A549 (cell line): Measurements from ENCODE around the gene TMEM184C. TPM values are rescaled to one million over a fixed set of nuclear protein-coding genes. Genes with fewer than 3 reads are reported as not detected.

Experiments
- ATAC-seq, 2 experiments: fragments of 200-7000 bp in 1 of 2; fragments of >200 bp in 1 of 2; cut with Nextera tagmentation in 1 of 2; cut with Tn5 transposase in 1 of 2; 3 replicates each; pipeline versions ENCODE4 v1.8.0 to v1.9.1; 2018 to 2020; ENCODE audit warnings: mild to moderate bottlenecking in 1 of 2, moderate library complexity in 1 of 2
- CTCF ChIA-PET: fragments of 300-600 bp; sonication (Branson Sonifier 250); formaldehyde crosslinking; extraction: SDS; loops from one replicate; lab custom pipeline; 2021; ENCODE audit warnings: antibody characterized with exemption, inconsistent platforms; lab: Yijun Ruan, JAX
- POLR2A ChIA-PET: fragments of 350-600 bp; formaldehyde crosslinking; extraction: SDS; loops from one replicate; lab custom pipeline; 2021; ENCODE audit warnings: antibody characterized with exemption, inconsistent platforms; lab: Yijun Ruan, JAX
- DNase-seq, 2 experiments: peaks; one replicate each; pipeline versions ENCODE4 v3.0.0 to v3.0.0-alpha.2; 2011 to 2016; ENCODE audit warnings: low read depth in 1 of 2, low spot score in 1 of 2
- FAIRE-seq: peaks from 2 replicates; lab custom pipeline; 2011; peaks lifted over from hg19 to GRCh38; lab: Jason Lieb, UNC
- H3K27ac ChIP-seq, 2 experiments: fragments of >200 bp; sonication (Bioruptor Twin); formaldehyde crosslinking; 3 replicates each; pipeline ENCODE4 v1.5.1; 2016 to 2017
- H3K4me1 ChIP-seq: fragments of >200 bp; sonication (Bioruptor Twin); formaldehyde crosslinking; 3 replicates; pipeline ENCODE4 v1.6.1; 2016
- H3K4me2 ChIP-seq: fragments of >200 bp; sonication (Bioruptor Twin); formaldehyde crosslinking; 3 replicates; pipeline ENCODE4 v1.6.1; 2016
- H3K4me3 ChIP-seq: fragments of >200 bp; sonication (Bioruptor Twin); formaldehyde crosslinking; 3 replicates; pipeline ENCODE4 v1.5.1; 2016
- H3K9me3 ChIP-seq: fragments of >200 bp; sonication (Bioruptor Twin); formaldehyde crosslinking; 3 replicates; pipeline ENCODE4 v1.6.1; 2016
- BHLHE40 ChIP-seq: IDR thresholded peaks from 2 replicates; pipeline ENCODE4 v1.6.1; 2012; ENCODE audit warnings: low read depth, low read length, inconsistent platforms
- CEBPB ChIP-seq, 2 experiments: fragments of >200 bp in 1 of 2; sonication (Bioruptor Twin) in 1 of 2; formaldehyde crosslinking in 1 of 2; IDR thresholded peaks; 2 replicates each; pipeline ENCODE4 v1.6.1; 2012 to 2016
- EHF ChIP-seq: fragments of 250-450 bp; sonication (Bioruptor Pico); IDR thresholded peaks from 2 replicates; pipeline ENCODE4 v1.5.0; 2020; ENCODE audit warnings: mild to moderate bottlenecking
- EP300 ChIP-seq, 2 experiments: fragments of >200 bp; sonication (Bioruptor Twin); formaldehyde crosslinking; IDR thresholded peaks; 2 replicates in 1 of 2; 3 replicates in 1 of 2; pipeline ENCODE4 v1.6.1; 2016 to 2017
- HDAC2 ChIP-seq: fragments of 200-600 bp; sonication (generic); IDR thresholded peaks from 2 replicates; pipeline ENCODE4 v1.6.1; 2016
- JUN ChIP-seq, 2 experiments: fragments of >200 bp; sonication (Bioruptor Twin); formaldehyde crosslinking; IDR thresholded peaks; 2 replicates in 1 of 2; 3 replicates in 1 of 2; pipeline ENCODE4 v1.6.1; 2016 to 2017
- JUNB ChIP-seq: fragments of >200 bp; sonication (Bioruptor Twin); formaldehyde crosslinking; IDR thresholded peaks from 2 replicates; pipeline ENCODE4 v1.6.1; 2016
- KDM5A ChIP-seq: fragments of 200-600 bp; sonication (generic); IDR thresholded peaks from 2 replicates; pipeline ENCODE4 v1.6.1; 2016; ENCODE audit warnings: antibody characterized with exemption, mild to moderate bottlenecking
- MAFK ChIP-seq: fragments of 450-650 bp; IDR thresholded peaks from 2 replicates; pipeline ENCODE4 v1.6.1; 2014; ENCODE audit not compliant: partially characterized antibody
- MYC ChIP-seq: IDR thresholded peaks from 2 replicates; pipeline ENCODE4 v1.6.1; 2012; ENCODE audit warnings: mild to moderate bottlenecking, inconsistent platforms, low read length, improper control_type of control experiment, borderline replicate concordance
- NFE2L2 ChIP-seq: fragments of 150-350 bp; conservative IDR thresholded peaks from 2 replicates; pipeline ENCODE4 v1.6.1; 2014; ENCODE audit warnings: low read length
- NR3C1 ChIP-seq: fragments of >200 bp; sonication (Bioruptor Twin); formaldehyde crosslinking; IDR thresholded peaks from 3 replicates; pipeline ENCODE4 v1.6.1; 2017
- POLR2A ChIP-seq: IDR thresholded peaks from 2 replicates; pipeline ENCODE4 v1.6.1; 2012; ENCODE audit warnings: mild to moderate bottlenecking, low read length
- RARB ChIP-seq: fragments of 250-450 bp; sonication (Bioruptor Pico); IDR thresholded peaks from 2 replicates; pipeline ENCODE4 v1.8.0; 2021; ENCODE audit warnings: mild to moderate bottlenecking, moderate library complexity
- SMC3 ChIP-seq: fragments of >200 bp; sonication (Bioruptor Twin); formaldehyde crosslinking; IDR thresholded peaks from 3 replicates; pipeline ENCODE4 v1.6.1; 2018; ENCODE audit warnings: inconsistent platforms
- TP53 ChIP-seq: fragments of 250-450 bp; sonication (Bioruptor Pico); IDR thresholded peaks from 2 replicates; pipeline ENCODE4 v1.5.0; 2021; ENCODE audit warnings: mild to moderate bottlenecking, moderate library complexity
- ZSCAN20 ChIP-seq: fragments of 250-450 bp; sonication (Bioruptor Pico); IDR thresholded peaks from 2 replicates; pipeline ENCODE4 v1.8.0; 2022; ENCODE audit warnings: mild to moderate bottlenecking, moderate library complexity
- WGBS: methylation state at CpG from one replicate; pipeline ENCODE4 v1.1.6; 2017; ENCODE audit errors: missing lambda C conversion rate; 5-methylcytosine and 5-hydroxymethylcytosine counted together
- polyA plus RNA-seq, 4 experiments: library from polyadenylated mRNA; depleted of rRNA in 3 of 4; stranded (reverse); fragments of >200 nt; fragmentation: RNase III in 1 of 4; extraction: RNeasy Plus Mini Kit Qiagen cat#74134 plus additional on column Dnase treatment in 1 of 4; gene quantifications; 2 replicates in 3 of 4; 3 replicates in 1 of 4; pipeline ENCODE4 v1.2.3, GENCODE V29; 2011 to 2017
- TF ChIP-seq, protein P1 (sequence below): fragments of >200 bp; sonication (Bioruptor Twin); formaldehyde crosslinking; IDR thresholded peaks from 2 replicates; pipeline ENCODE4 v1.6.1; 2016
- TF ChIP-seq, protein P2 (sequence below): fragments of 200-600 bp; sonication (generic); IDR thresholded peaks from 2 replicates; pipeline ENCODE4 v1.6.1; 2016; ENCODE audit warnings: antibody characterized with exemption, mild to moderate bottlenecking, moderate library complexity
- TF ChIP-seq, protein P3 (sequence below): IDR thresholded peaks from 2 replicates; pipeline ENCODE4 v1.6.1; 2012
- TF ChIP-seq, protein P4 (sequence below): fragments of >200 bp; sonication (Bioruptor Twin); formaldehyde crosslinking; IDR thresholded peaks from 3 replicates; pipeline ENCODE4 v1.6.1; 2016

TMEM184C gene
- polyA plus RNA-seq, 2 of the 4 experiments (the other 2 are of a cell fraction) = 17.6 to 25.2 TPM

DNA sequence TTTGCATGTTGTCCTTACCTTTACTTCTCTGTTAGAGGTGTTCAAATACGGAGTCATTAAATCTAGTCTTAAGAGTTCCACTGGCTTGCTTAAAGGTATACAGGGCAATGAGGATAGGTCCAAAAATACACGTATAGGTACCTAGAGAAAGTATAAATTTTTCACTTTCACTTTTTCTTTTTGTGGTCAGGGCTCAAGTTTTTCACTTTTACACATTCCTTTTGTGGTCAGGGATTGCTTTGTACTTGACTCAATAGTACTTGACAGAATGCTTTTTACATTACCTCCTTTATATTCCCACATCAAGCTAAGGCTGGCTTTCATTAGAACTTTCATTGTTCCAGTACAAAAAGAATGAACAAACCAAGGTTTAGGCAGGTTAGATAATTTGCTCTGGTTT, 21.7 kb downstream of the TMEM184C start:
- ATAC-seq (no peak), FAIRE-seq (no peak)

DNA sequence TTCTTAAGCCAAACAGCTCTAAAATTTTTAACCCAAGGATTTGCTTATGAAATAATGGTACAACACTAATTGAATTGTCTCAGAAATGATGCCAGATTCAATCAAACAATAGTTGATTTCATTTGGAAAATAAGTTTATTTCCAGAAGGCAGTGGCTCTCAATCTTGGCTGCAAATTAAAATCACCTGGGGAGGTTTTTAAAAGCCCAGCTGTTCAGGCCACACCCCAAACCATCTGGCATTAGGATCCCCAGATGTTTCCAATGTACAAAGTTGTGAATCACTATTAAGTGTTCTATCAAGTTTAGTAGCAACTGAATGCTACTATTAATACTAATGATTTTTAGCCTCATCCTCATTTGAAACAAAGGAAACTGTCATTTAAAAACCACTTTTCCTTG, 22.2 kb downstream of the TMEM184C start:
- Histone ChIP-seq H3K9me3 (no peaks in the 10 kb centered on the region), H3K4me1 (no peaks in the 10 kb centered on the region), H3K27ac (no peak overlapping the region), H3K4me3 (no peak overlapping the region), H3K4me2 (no peak overlapping the region)
- FAIRE-seq (no peak), DNase-seq (no peak), ATAC-seq (no peak)
- ChIA-PET POLR2A (no interaction called here), CTCF (interaction anchor here (1.0 kb wide), 1 partner anchor 227 kb away, joined by 4 read pairs; no protein-coding TSS in a partner anchor)
- TF ChIP-seq EHF (CRISPR knock-in tag) (no peak), JUNB (no peak)

More for the DNA sequence above, 21.7 kb downstream of the TMEM184C start:
- Histone ChIP-seq H3K4me1 (no peaks in the 10 kb centered on the region), H3K27ac (no peak overlapping the region), H3K9me3 (no peaks in the 10 kb centered on the region), H3K4me2 (no peak overlapping the region), H3K4me3 (no peak overlapping the region)
- TF ChIP-seq BHLHE40 (no peak), MAFK (no peak), EHF (CRISPR knock-in tag) (no peak), RARB (CRISPR knock-in tag) (no peak), NR3C1 (no peak), NFE2L2 (no peak), TP53 (CRISPR knock-in tag) (no peak), MYC (no peak), EP300 (IDR thresholded peaks at IDR 0.05) (no peak), HDAC2 (no peak), JUN (IDR thresholded peaks at IDR 0.05) (no peak), SMC3 (no peak), CEBPB (IDR thresholded peaks at IDR 0.05) (no peak)
- TF ChIP-seq, protein P1, sequence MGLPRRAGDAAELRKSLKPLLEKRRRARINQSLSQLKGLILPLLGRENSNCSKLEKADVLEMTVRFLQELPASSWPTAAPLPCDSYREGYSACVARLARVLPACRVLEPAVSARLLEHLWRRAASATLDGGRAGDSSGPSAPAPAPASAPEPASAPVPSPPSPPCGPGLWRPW = no peak
- DNase-seq = no peak
- CTCF ChIA-PET = interaction anchor here (1.0 to 1.4 kb wide), 2 partner anchors 22 to 228 kb away, joined by 3 to 4 read pairs; no protein-coding TSS in a partner anchor
- 88% methylated on average over 2 of the region's 2 CpGs for whole genome bisulfite sequencing
- POLR2A ChIA-PET = no interaction called here

DNA sequence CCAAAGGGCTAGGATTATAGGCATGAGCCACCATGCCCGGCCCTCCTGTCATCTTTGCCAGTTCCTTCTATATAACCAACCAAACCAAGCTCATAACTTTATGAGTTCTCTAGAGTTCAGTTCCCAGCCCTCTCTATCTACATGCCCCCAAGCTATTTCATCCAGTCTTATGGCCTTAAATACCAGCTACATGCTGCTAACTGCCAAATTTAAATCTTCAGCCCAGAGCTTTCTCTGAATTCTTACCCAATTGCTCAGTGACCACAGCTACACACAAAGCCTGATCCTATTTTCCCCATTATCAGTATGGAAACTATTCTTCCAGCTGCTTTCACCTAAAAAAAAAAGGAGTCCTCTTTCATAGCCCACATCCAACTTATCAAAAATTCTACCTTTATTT, 23.1 kb downstream of the TMEM184C start:
- 95% methylated on average over 1 of the region's 1 CpG for WGBS
- H3K27ac ChIP-seq = no peak overlapping the region
- CTCF ChIA-PET = no interaction called here
- no peak overlapping the region for H3K4me3 ChIP-seq
- no peak overlapping the region for H3K4me2 ChIP-seq
- DNase-seq = no peak
- ATAC-seq = no peak
- FAIRE-seq = no peak
- POLR2A ChIA-PET = no interaction called here
- no peaks in the 10 kb centered on the region for H3K9me3 ChIP-seq
- no peaks in the 10 kb centered on the region for H3K4me1 ChIP-seq
- TF ChIP-seq, protein P2, sequence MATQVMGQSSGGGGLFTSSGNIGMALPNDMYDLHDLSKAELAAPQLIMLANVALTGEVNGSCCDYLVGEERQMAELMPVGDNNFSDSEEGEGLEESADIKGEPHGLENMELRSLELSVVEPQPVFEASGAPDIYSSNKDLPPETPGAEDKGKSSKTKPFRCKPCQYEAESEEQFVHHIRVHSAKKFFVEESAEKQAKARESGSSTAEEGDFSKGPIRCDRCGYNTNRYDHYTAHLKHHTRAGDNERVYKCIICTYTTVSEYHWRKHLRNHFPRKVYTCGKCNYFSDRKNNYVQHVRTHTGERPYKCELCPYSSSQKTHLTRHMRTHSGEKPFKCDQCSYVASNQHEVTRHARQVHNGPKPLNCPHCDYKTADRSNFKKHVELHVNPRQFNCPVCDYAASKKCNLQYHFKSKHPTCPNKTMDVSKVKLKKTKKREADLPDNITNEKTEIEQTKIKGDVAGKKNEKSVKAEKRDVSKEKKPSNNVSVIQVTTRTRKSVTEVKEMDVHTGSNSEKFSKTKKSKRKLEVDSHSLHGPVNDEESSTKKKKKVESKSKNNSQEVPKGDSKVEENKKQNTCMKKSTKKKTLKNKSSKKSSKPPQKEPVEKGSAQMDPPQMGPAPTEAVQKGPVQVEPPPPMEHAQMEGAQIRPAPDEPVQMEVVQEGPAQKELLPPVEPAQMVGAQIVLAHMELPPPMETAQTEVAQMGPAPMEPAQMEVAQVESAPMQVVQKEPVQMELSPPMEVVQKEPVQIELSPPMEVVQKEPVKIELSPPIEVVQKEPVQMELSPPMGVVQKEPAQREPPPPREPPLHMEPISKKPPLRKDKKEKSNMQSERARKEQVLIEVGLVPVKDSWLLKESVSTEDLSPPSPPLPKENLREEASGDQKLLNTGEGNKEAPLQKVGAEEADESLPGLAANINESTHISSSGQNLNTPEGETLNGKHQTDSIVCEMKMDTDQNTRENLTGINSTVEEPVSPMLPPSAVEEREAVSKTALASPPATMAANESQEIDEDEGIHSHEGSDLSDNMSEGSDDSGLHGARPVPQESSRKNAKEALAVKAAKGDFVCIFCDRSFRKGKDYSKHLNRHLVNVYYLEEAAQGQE = no peak

DNA sequence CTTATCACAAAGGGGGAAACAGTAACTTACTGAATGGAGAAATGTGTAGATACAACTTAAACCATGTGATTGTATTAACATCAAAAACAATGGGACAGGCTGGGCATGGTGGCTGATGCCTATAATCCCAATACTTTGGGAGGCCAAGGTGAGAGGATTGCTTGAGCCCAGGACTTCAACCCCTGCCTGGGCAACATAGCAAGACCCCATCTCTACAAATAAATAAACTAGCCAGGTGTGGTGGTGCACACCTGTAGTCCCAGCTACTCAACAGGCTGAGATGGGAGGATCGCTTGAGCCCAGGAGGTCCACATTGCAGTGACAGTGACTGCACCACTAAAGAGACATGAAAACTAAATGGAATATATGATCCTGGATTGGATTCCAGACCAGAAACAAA, 26.4 kb downstream of the TMEM184C start:
- FAIRE-seq (no peak), DNase-seq (no peak), ATAC-seq (no peak)
- TF ChIP-seq POLR2A (no peak), CEBPB (IDR thresholded peaks at IDR 0.05) (no peak), SMC3 (no peak), KDM5A (no peak), ZSCAN20 (no peak)
- TF ChIP-seq, protein P3, sequence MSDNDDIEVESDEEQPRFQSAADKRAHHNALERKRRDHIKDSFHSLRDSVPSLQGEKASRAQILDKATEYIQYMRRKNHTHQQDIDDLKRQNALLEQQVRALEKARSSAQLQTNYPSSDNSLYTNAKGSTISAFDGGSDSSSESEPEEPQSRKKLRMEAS = no peak
- TF ChIP-seq, protein P4, sequence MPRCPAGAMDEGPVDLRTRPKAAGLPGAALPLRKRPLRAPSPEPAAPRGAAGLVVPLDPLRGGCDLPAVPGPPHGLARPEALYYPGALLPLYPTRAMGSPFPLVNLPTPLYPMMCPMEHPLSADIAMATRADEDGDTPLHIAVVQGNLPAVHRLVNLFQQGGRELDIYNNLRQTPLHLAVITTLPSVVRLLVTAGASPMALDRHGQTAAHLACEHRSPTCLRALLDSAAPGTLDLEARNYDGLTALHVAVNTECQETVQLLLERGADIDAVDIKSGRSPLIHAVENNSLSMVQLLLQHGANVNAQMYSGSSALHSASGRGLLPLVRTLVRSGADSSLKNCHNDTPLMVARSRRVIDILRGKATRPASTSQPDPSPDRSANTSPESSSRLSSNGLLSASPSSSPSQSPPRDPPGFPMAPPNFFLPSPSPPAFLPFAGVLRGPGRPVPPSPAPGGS = no peak
- Histone ChIP-seq H3K4me1 (no peaks in the 10 kb centered on the region), H3K4me3 (no peak overlapping the region), H3K4me2 (no peak overlapping the region), H3K27ac (no peak overlapping the region), H3K9me3 (no peaks in the 10 kb centered on the region)
- ChIA-PET POLR2A (interaction anchor here (0.6 kb wide), 1 partner anchor 28 kb away, joined by 8 read pairs; no protein-coding TSS in a partner anchor), CTCF (interaction anchor here (1.9 kb wide), 1 partner anchor 224 kb away, joined by 4 read pairs; no protein-coding TSS in a partner anchor)
- 94% methylated on average over 1 of the region's 1 CpG for WGBS
